HG03135 (cell line): Measurements from ENCODE around the gene ZBTB8A.
"Not testable (repeated sequence)": the region's sequence is repeated elsewhere in the genome, so short reads cannot be mapped to it uniquely, and the experiment has no call there.

ENCODE experiments used
- ATAC-seq: cut with Tn5 transposase; IDR thresholded peaks from one replicate; pipeline ENCODE4 v1.9.1; 2021; ENCODE audit warnings: mild to moderate bottlenecking, moderate library complexity; ENCODE audit not compliant: unreplicated experiment

ZBTB8A gene

DNA sequence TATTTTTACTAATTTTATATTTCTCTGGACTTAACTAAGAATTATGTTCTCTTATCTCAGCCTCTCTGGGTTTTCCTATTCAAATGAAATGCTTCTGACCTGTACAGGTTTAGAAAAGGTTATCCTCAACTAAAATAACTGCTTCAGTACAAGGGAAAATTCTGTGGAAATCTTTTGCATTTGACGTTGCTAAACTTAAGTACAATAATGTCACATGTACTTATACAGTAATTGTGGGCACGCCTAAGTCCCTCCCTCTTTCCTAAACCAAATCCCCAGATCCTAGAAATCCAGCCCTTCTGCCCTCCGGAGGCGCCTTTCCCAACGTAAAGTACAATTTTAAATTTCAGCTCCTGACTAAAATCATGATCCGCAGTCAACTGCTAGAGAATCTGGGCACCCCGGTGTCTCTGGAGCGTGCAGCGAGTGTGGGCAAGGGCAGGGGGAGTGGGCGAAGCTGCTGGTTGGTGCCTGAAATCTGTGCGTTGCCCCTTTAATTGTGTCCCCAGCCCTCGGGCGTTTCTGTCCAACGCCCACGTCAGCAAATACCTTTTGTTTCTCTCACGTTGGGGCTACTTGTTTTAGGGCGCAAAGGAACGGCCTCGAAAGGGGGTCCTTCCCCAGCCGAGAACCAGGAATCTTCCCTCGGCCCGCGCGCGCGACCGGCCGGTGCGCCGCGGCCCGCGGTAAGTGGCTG is at the start of gene ZBTB8A:
TSS of gene ZBTB8A (plus strand) at position 541 of the 697 bp plus-strand sequence. CDS start 53,505 bp downstream, outside the sequence.
- no peak for ATAC-seq

DNA sequence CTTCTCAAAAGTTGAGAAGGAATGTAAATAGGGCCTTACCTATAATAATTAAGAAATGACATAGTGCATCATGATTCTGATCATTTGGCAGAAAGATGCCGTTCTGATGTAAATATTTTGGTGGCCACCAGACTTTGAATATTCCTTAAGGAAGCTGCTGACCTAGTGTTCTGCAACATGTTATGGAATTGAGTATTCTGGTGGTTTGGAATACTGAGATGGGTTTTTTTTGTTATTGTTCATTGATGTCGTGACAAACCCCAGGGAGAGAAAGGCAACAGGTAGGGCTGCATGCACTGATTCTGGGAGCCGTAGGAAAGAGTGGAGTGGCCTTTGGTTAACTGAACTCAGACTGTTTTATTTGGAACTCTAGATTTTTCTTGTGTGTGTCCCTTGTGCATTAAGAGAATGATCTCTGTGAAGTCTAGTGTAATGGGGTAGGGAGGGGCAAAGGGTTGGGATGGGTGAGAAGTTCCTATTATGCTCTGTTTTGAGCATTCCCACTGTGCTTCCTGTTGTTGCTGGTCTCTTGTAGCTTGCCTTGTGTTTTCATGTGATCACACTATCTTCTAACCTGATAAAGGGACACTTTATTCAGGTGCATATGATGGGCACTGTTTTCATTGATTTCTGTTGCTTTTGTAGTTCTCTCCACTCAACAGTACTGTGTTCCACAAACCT is 49.3 kb upstream of the ZBTB8A start:
- no peak for ATAC-seq

DNA sequence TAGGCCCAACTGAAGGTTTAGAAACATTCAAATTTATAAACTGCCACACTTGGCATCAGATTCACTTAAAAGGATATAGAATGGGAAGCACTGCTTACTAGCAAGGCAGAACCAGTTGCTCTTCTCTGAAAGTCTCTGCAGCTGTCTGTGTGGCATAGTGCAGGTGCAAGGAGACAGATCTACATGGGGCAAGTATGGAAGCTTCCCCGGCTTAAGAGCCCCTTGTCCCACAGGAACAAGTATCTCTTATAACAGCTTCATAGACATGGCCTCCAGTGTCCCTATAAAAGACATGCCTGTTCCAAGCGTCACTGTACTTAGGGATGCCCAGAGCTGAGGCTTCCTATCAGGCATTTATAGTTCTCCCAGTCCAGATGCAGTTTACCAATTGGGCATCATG is 47.8 kb upstream of the ZBTB8A start:
- no peak for ATAC-seq

DNA sequence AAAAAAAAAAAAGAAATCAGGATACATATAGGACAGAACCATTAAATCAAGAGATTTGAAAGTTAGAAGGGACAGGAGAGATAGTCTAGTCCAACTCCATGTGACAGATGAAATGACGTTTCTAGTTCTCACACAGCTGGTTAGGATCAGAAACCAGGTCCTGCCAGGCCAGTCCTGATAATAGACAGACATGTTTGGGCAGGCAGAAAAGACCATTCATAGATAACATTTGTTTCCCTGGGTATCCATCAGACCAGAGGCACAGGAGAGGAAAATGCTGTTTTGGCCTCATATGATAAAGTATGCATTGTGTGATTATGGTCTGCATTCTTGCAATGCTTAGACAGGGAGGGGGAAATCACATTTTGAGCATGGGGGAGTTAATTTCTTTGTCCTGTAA is 45.0 kb upstream of the ZBTB8A start:
- no peak for ATAC-seq

DNA sequence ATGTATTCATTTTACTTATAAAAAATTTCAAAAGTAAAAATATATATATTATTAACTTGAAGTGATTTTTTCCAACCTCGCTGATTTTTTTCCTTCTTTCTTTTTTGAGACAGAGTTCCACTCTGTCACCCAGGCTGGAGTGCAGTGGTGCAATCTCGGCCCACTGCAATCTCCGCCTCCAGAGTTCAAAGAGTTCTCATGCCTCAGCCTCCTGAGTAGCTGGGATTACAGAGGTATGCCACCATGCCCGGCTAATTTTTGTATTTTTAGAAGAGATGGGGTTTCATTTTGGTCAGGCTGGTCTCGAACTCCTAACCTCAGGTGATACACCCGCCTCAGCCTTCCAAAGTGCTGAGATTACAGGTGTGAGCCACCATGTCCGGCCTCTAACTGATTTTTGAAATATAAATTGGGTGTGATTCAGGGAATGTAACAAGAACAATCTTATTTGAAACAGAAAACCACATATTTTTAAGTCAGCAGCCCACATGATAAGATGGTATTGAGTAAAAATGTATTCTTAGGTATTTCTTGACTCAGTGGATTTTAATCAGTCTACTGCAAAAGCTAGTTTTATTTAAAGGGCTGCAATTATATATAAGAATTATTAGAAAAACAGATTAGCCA is 44.4 kb upstream of the ZBTB8A start:
- ATAC-seq: no peak

DNA sequence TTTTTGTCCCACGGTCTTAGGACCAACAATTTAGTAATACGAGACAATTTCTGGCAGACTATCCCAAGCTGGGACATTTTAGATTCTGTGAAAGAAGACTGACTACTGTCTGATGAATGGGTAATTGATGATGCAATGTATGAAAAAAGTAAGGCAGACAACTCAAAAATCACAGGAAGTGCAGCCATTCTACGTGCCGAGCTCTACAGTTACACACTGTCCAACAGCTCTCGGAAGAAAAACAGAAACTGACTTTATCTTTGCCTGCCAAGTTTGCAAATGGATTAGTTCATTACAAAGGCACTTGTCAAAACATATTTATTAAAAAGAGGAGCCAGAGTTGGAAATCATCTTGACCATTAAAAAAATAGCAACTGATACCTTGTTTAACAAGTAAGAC is 43.1 kb upstream of the ZBTB8A start:
- ATAC-seq: no peak

DNA sequence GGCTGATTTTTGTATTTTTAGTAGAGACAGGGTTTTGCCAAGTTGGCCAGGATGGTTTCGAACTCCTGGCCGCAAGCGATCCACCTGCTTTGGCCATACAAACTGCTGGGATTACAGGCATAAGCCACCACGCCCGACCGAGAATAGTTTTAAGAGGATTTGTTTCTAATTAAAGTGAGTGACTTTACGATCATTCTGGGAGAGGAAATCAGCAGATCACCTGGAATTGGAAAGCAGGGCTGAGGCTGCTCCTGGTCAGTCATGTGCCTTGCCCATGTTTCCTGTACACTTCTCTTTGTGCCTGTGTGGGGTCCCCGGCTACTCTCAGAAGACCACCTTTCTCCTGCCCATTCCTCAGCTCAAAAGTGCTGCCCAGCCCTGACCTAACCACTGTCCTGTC is 40.5 kb upstream of the ZBTB8A start:
- ATAC-seq: no peak

DNA sequence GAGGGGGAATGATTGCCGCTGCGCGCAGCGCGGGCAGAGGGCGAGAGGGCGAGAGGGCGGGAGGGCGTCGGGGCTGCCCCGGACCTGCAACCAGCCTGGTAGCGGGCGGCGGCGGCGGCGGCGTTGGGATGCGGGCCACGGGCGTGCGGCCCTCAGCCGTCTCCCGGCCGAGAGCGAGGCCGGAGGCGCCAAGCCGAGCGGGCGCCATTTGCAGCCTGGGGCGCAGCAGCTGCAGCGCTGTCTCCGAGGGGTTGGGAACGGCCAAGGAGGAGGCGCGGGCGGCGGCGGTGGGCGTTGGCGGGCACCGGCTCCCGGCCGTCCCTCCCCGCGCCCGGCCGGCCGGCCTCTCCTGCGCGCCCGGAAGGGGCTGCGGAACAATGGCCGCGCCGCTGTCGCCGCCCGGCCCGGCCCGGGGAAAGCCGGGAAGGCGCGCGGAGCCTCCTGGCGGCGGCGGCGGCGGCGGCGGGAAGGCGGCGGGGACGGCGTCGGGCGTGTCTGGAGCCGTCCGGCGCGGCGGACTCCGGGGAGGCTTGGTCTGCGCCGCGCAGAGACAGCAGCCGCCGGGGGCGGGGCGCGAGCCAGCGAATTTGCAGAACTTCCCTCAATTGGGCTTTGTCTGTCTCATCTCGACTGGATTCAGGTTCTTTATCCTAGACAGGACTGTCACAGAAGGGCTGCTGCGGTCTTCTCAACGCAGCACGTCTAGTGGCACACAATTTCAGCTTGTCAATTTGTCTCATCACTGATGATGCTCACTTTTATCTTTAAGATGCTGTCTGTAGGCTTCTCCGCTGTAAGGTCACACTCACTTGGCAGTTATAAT is 38.6 kb upstream of the ZBTB8A start:
- ATAC-seq: no peak

DNA sequence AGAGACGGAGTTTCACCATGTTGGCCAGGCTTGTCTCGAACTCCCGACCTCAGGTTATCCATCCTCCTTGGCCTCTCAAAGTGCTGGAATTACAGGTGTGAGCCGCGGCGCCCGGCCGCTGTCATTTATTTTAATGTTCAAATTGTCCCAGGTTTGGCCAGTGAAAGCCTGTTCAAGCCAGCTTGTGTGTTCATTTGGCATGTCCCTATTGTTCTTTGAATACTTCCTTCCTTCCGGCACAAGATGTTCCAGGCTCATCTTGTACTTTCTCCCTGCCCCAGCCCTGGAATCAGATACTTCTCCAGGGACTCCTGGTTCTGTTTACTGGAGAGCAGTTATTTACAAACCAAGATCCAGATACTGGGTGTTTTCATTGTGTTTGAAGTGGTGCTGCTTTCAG is 37.4 kb upstream of the ZBTB8A start:
- no peak for ATAC-seq

DNA sequence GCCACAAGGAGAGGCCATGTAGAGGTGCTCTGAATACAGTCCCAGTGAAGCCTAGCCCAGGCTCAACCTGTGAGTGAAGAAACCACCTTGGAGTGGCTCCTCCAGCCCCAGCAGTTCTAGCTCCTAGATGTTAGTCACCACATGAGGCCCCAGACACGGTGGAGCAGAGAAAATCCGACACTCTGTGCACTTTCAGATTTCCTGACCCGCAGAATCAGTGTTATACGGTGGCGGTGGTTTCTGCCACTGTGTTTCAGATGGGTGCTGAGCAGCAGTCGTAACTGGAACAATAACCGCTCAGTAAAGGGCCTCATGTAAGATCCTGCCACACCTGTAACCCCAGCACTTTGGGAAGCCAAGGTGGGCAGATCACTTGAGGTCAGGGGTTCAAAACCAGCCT is 36.1 kb upstream of the ZBTB8A start:
- no peak for ATAC-seq

DNA sequence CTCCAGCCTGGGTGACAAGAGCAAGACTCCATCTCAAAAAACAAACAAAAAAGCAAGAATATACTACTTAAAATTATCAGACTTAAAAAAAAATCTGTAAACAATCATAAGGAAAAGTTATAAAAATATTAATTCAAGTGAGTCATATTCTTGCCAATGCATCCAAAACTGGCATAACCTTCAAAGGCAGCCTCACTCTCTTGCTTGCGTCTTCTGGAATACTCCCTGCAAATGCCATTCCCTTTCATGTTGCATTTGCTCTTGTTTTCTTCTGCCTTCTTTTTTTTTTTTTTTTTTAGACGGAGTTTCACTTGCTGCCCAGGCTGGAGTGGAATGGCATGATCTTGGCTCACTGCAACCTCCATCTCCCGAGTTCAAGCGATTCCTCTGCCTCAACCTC is 32.2 kb upstream of the ZBTB8A start:
- ATAC-seq: no peak

DNA sequence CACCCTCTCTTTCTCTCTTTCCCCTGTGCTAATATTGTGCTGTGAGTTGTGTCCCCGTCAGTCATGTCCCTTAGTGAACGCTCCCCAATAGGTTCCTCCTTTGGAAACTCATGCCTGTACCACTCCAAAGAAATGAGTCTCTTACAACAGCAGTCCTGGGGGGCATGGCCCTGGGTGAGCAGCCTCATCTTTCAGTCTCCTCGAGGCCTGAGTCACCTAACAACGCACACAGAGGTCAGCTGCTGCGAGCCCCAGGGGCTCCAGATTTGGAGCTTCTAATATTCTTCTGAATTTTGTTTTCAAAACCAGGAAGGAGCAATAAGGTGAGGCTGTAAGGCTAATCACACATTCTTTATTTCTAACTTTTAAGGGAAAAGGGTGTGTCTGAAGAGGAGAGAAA is 30.5 kb upstream of the ZBTB8A start:
- ATAC-seq: no peak

DNA sequence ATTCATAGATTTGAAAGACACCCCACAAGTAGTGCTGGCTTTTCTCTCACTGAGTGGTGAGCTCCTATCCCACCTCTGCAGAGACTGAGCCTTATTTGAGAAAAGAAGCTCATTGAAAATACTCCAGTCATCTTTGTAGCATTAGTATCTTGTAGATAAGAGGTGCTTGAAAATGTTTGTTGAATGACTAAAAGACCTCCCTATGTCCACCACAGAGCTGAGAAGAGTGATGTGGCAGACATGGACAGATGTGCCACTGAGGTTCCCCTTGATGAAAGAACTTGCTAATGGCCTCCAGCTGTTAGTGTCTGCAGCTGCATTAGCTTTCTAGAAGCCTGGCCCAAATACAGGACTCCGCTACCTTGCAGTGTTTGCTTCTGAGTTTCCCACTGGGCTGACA is 29.3 kb upstream of the ZBTB8A start:
- no peak for ATAC-seq

DNA sequence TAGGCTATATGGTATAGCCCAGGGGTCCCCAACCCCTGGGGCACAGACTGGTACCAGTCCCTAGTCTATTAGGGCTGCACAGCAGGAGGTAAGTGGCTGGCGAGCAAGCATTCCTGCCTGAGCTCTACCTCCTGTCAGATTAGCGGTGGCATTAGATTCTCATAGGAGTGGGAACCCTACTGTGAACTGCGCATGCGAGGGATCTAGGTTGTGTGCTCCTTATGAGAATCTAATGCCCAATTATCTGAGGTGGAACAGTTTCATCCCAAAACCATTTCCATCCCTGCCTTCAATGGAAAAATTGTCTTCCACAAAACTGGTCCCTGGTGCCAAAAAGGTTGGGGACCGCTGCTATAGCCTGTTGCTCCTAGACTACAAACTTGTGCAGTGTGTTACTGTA is 22.8 kb upstream of the ZBTB8A start:
- ATAC-seq: no peak

DNA sequence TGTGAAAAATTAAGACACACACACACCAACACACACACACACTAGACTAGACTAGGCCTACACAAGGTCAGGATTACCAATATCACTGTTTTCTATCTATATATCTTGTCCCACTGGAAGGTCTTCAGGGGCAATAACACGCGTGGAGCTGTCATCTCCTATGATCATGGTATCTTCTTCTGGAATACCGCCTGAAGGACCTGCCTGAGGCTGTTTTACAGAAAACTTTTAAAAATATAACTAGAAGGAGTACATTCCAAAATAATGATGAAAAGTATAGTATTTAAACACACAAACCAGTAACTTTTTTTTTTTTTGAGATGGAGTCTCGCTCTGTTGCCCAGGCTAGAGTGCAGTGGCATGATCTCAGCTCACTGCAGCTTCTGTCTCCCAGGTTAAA is 20.3 kb upstream of the ZBTB8A start:
- no peak for ATAC-seq

DNA sequence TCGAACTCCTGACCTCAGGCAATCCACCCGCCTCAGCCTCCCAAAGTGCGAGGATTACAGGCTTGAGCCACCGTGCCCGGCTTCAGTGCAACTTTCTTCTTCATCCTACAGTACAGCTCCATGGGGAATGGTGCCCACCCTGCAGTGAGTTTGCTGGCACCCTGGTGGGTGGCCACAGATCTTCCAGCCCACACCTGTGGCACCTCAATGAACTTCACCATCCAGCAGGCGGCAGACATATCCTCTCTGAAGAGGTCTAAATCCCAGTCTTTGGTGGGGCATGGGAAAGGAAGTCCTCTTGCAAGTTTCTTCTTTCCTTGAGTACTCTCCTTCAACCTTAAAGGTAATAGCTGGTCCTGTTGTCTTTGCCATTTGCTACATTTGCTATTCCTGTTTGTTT is 18.1 kb upstream of the ZBTB8A start:
- ATAC-seq: no peak

DNA sequence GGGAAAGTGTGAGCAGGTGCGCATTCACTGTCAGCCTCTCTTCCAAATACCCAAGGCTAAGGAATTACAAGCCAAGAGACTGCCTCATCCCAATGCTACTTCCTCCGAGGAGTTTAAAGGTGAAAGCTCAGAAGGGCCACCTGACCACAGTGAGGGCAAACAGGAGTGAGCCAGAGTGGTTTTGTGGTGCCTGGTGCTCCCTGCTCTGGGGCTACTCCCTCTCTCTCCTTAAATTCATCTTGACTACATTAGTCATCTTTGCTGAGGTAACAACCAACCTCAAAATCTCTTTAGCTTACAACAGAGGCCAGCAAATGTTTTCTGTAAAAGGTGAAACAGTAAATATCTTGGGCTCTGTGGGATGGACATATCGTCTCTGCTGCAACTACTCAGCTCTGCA is 14.2 kb upstream of the ZBTB8A start:
- ATAC-seq: no peak

DNA sequence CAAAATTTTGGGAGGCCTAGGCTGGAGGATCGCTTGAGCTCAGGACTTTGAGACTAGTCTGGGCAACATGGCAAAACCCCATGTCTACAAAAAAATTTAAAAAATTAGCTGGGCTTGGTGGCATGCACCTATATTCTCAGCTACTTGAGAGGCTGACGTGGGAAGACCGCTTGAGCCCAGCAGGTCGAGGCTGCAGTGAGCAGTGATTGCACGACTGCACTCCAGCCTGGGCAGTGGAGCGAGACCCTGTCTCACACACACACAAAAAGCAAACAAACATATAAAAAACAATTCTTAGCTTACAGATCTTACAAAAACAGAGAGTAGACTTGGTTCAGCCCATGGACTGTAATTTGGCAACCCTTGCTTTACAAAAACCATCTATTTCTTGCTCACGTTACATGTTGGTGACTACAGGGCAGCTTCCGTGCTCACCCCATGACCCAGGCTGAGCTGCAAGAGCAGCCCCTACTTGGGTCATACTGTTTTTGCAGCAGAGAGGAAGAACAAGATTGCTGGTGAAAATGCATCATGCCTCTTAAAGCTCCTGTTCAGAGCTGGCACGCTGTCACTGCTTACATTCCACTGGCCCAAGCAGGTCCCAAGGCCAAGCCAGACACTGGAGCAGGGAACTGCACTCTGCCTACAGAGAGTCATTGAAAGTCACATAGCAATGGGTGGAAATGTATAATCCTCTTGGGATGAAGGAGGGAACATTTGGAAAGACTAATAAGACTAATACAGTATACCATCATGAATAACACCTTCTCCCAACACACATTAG is 13.4 kb upstream of the ZBTB8A start:
- no peak for ATAC-seq

DNA sequence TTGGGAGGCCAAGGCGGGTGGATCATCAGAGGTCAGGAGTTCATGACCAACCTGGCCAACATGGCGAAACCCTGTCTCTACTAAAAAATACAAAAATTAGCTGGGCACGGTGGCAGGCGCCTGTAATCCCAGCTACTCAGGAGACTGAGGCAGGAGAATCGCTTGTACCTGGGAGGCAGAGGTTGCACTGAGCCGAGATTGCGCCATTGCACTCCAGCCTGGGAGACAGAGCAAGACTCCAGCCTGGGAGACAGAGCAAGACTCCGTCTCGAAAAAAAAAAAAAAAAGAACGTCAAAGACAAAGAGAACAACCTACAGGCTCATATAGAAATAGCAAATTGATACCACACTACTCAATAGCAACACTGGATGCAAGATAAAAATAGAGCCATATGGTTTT is 10.7 kb upstream of the ZBTB8A start:
- ATAC-seq: not testable (repeated sequence)

DNA sequence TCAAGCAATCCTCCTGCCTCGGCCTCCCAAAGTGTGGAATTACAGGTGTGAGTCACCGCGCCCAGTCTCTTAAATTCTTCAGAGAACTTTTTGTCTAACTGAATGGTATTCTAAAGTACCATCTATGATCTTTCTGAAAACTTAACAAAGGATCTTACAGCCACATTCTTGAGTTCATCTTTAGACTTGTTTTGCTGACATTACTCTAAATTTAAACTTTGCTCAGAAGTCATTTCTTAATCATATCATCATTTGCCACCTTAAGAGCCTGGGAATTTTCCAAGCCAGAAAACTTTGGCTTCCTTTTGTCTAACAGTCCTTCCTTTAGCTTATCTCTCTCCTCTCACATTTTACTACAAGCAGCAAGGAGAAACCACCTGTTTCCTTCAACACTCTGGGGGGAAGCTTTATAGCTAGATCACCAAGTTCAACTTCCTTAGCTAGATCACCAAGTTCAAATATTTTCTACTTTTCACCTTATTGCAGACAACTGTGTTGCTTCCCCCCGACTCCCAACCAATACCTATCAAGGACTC is 5.4 kb upstream of the ZBTB8A start:
- no peak for ATAC-seq
